Prostate gland (tissue), 2 donors: ENCODE data around the gene OSGEPL1. TPM values are rescaled to one million over a fixed set of nuclear protein-coding genes. Genes with fewer than 3 reads are reported as not detected.
"Not testable (repeated sequence)": the region's sequence is repeated elsewhere in the genome, so short reads cannot be mapped to it uniquely, and the experiment has no call there.

Experiments
- DNase-seq: peaks from one replicate; pipeline ENCODE4 v3.0.0-alpha.2; 2019; ENCODE audit warnings: low spot score
- H3K27ac ChIP-seq, 2 donors: fragments of 200-600 bp; sonication (generic); 2 replicates each; pipeline ENCODE4 v1.5.1; 2017 to 2019
- H3K27me3 ChIP-seq: fragments of 200-600 bp; sonication (generic); replicated peaks from 2 replicates; pipeline ENCODE4 v1.5.1; 2019; ENCODE audit not compliant: insufficient read depth
- H3K36me3 ChIP-seq, 2 donors: fragments of 200-600 bp; sonication (generic); 1 replicate in 1 of 2; 2 replicates in 1 of 2; pipeline versions ENCODE4 v1.5.1 to v1.8.1; 2017 to 2019
- H3K4me1 ChIP-seq: fragments of 200-600 bp; sonication (generic); replicated peaks from 2 replicates; pipeline ENCODE4 v1.5.1; 2019
- H3K4me3 ChIP-seq, 2 donors: fragments of 200-600 bp; sonication (generic); 2 replicates each; pipeline ENCODE4 v1.5.1; 2017 to 2019
- H3K9me3 ChIP-seq: fragments of 200-600 bp; sonication (generic); 2 replicates; pipeline ENCODE4 v1.5.1; 2017
- POLR2A ChIP-seq: fragments of 450-650 bp; IDR thresholded peaks from one replicate; pipeline ENCODE4 v1.6.1; 2016; ENCODE audit warnings: antibody characterized with exemption, mild to moderate bottlenecking
- POLR2AphosphoS5 ChIP-seq: sonication (generic); formaldehyde crosslinking; IDR thresholded peaks from one replicate; pipeline ENCODE4 v1.6.1; 2017; ENCODE audit warnings: antibody characterized with exemption
- WGBS: methylation state at CpG from one replicate; pipeline ENCODE4 v1.1.5; 2018; 5-methylcytosine and 5-hydroxymethylcytosine counted together
- intact Hi-C: fragments of 100-400 bp; cut with DNase I; formaldehyde crosslinking; loops from one replicate; pipeline ENCODE4 v1.14.2; 2022
- total RNA-seq, 2 donors: library from RNA; depleted of rRNA; stranded (reverse); fragments of >200 nt; gene quantifications; one replicate each; pipeline ENCODE4 v1.1.0, GENCODE V29; 2016
- TF ChIP-seq, protein P1 (sequence below), 4 experiments: fragments of 200-600 bp in 2 of 4; fragments of 450-650 bp in 2 of 4; sonication (generic) in 2 of 4; IDR thresholded peaks; 1 replicate in 3 of 4; 2 replicates in 1 of 4; pipeline ENCODE4 v1.5.1; 2016 to 2019; ENCODE audit warnings: antibody characterized with exemption in 4 of 4, mild to moderate bottlenecking in 2 of 4, moderate library complexity in 2 of 4

OSGEPL1 gene
- total RNA-seq, 2 donors from 2014 or later = 11.7 to 13.7 TPM

- Histone ChIP-seq H3K9me3 (no peaks in the 10 kb centered on the region), H3K27me3 (no peaks in the 10 kb centered on the region), H3K36me3 (no peaks in the 10 kb centered on the region), H3K4me1 (peaks cover 3% of the 10 kb centered on the region), H3K27ac (no peak overlapping the region), H3K4me3 (no peak overlapping the region)
- 62% methylated on average over 6 of the region's 6 CpGs for WGBS
- intact Hi-C loops = no loop called here
- TF ChIP-seq, protein P1, sequence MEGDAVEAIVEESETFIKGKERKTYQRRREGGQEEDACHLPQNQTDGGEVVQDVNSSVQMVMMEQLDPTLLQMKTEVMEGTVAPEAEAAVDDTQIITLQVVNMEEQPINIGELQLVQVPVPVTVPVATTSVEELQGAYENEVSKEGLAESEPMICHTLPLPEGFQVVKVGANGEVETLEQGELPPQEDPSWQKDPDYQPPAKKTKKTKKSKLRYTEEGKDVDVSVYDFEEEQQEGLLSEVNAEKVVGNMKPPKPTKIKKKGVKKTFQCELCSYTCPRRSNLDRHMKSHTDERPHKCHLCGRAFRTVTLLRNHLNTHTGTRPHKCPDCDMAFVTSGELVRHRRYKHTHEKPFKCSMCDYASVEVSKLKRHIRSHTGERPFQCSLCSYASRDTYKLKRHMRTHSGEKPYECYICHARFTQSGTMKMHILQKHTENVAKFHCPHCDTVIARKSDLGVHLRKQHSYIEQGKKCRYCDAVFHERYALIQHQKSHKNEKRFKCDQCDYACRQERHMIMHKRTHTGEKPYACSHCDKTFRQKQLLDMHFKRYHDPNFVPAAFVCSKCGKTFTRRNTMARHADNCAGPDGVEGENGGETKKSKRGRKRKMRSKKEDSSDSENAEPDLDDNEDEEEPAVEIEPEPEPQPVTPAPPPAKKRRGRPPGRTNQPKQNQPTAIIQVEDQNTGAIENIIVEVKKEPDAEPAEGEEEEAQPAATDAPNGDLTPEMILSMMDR (IDR thresholded peaks at IDR 0.05) = no peak
- no peak for TF ChIP-seq POLR2AphosphoS5
- TF ChIP-seq POLR2A = no peak
- no peak for DNase-seq
These were observed 8.2 kb upstream of the OSGEPL1 start for GRCh38 chr2:189770590-189771322.

DNA sequence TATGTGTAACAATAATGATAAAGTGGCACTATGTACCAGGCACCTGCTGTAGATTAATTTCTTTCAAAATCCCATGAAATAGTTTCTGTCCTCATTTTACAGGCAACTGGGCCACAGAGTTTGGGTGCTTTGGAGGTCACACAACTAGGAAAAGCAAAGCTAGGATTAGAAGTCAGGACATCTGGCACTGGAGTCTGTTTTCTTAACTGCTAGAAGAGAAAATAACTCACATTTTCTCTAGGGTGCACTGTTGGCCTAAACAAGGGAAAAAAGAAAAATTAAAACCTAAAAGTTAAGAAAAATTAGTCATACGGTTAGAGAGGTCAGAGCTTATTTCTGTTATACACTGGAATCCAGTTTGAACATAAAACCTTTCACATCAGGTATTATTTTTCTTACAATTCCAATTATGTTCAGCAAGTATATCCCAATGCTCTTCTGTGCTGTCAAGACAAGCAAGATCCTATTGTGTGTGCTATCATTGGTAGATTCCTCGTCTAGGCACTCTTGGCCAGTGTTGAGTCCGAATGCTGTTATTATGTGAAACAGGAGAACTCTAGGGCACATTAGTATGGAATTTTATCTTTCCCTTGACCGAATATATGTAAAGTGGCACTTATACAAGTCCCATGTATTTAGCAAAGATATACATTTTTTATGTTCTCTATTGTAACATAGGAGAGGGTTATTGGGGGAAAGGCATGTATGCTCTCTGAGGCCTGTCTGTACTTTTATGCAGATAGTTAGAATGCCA, 1.5 kb upstream of the OSGEPL1 start:
- Histone ChIP-seq H3K27ac (no peak overlapping the region), H3K4me1 (no peaks in the 10 kb centered on the region), H3K9me3 (no peaks in the 10 kb centered on the region), H3K36me3 (no peaks in the 10 kb centered on the region), H3K27me3 (no peaks in the 10 kb centered on the region), H3K4me3 (no peak overlapping the region)
- whole genome bisulfite sequencing = 83% methylated on average over 4 of the region's 4 CpGs
- DNase-seq = no peak
- no peak for TF ChIP-seq POLR2A
- TF ChIP-seq POLR2AphosphoS5 = no peak
- TF ChIP-seq, protein P1 (IDR thresholded peaks at IDR 0.05) = no peak
- intact Hi-C loops = no loop called here

- Histone ChIP-seq H3K36me3 (no peaks in the 10 kb centered on the region), H3K4me3 (peak overlapping the region; percentile 66 to 78), H3K4me1 (no peaks in the 10 kb centered on the region), H3K27me3 (no peaks in the 10 kb centered on the region), H3K27ac (peak overlapping the region; percentile 87 to 89), H3K9me3 (no peaks in the 10 kb centered on the region)
- intact Hi-C loops = no loop called here
- WGBS = 1% methylated on average over 7 of the region's 7 CpGs
- TF ChIP-seq POLR2AphosphoS5 = no peak
- no peak for TF ChIP-seq POLR2A
- TF ChIP-seq, protein P1 (IDR thresholded peaks at IDR 0.05) = no peak
- no peak for DNase-seq
These were observed 402 bp downstream of the OSGEPL1 start for GRCh38 chr2:189762229-189762550.

GRCh38 chr2:189760154-189760553, 2.4 kb downstream of the OSGEPL1 start:
- H3K27ac ChIP-seq, H3K27me3 ChIP-seq, intact Hi-C loops, H3K9me3 ChIP-seq, H3K4me3 ChIP-seq, H3K4me1 ChIP-seq, DNase-seq, H3K36me3 ChIP-seq: not testable (repeated sequence)
- 95% methylated on average over 19 of the region's 19 CpGs for WGBS

DNA sequence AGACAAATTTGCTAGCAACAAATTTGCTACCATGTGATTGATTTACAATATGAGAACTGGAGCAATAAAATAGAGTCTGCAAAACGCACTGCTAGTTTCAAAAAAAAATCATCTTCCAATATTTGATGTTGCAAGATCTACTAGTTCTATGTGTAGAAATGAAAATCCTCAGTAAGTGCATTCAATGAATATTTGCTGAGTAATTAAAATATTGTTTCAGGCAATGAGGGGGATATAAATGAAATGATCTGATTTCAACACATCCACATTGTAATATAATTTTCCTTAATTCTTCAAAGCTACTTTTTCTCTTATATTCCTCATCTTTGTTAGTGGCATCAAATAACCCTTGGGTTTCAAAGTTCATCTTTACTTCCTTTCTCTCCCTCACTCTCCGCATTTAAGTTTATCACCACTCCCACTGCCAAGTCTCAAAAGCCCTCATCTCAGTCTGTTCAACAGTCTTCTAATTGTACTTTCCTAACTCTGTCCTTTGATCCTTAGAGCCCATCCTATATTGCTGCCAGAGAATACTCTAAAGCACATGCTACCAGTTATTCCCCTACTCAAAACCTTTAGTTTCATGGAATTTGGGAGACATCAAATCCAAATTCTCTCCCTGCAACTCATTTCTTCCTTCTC, 6.2 kb downstream of the OSGEPL1 start:
- no peak overlapping the region for H3K4me3 ChIP-seq
- intact Hi-C loops = no loop called here
- TF ChIP-seq POLR2AphosphoS5 (no peak), POLR2A (no peak)
- TF ChIP-seq, protein P1 (IDR thresholded peaks at IDR 0.05) = no peak

More for the DNA sequence above, 6.2 kb downstream of the OSGEPL1 start:
- Histone ChIP-seq H3K36me3 (no peaks in the 10 kb centered on the region), H3K4me1 (no peaks in the 10 kb centered on the region), H3K27ac (no peak overlapping the region), H3K27me3 (no peaks in the 10 kb centered on the region), H3K9me3 (no peaks in the 10 kb centered on the region)
- WGBS = 58% methylated on average over 2 of the region's 2 CpGs
- DNase-seq = no peak
